ENCODE results near the gene SCN2B.
A peak's percentile ranks its signal among the peaks of the same experiment; 100 is the strongest.

SCN2B gene

GRCh38 chr11:118171269-118172062, 5.0 kb downstream of the SCN2B start:
- Histone ChIP-seq H3K36me3 (ENCODE audit: control insufficient read depth in 2 of 2, insufficient read depth in 1 of 2, low read length in 2 of 2) (no peaks in the 10 kb centered on the region), H3K9me3 (ENCODE audit: control insufficient read depth, insufficient read depth, low read depth, low read length) (no peaks in the 10 kb centered on the region), H3K4me3 (ENCODE audit: low read depth, low read length) (no peak overlapping the region), H3K4me1 (ENCODE audit: control insufficient read depth, insufficient read depth, low read length) (no peaks in the 10 kb centered on the region), H3K27ac (ENCODE audit: extremely low read depth, low read depth, low read length) (no peak overlapping the region)
- POLR2A ChIA-PET: interaction anchor here (0.6 to 1.3 kb wide), 3 partner anchors 19 to 28 kb away, joined by 3 to 7 read pairs (median 4); partner anchors contain the start of gene SCN4B
- CTCF ChIA-PET: interaction anchor here (0.6 to 7.5 kb wide), 48 partner anchors 10 to 622 kb away, joined by 3 to 128 read pairs (median 4); partner anchors contain the start of genes CD3D and SCN4B
- TF ChIP-seq ZNF169 (tag by site-specific recombination; IDR thresholded peaks at IDR 0.05): no peak
- TF ChIP-seq SP2 (tag by site-specific recombination; IDR thresholded peaks at IDR 0.05): no peak
- TF ChIP-seq, protein P1, sequence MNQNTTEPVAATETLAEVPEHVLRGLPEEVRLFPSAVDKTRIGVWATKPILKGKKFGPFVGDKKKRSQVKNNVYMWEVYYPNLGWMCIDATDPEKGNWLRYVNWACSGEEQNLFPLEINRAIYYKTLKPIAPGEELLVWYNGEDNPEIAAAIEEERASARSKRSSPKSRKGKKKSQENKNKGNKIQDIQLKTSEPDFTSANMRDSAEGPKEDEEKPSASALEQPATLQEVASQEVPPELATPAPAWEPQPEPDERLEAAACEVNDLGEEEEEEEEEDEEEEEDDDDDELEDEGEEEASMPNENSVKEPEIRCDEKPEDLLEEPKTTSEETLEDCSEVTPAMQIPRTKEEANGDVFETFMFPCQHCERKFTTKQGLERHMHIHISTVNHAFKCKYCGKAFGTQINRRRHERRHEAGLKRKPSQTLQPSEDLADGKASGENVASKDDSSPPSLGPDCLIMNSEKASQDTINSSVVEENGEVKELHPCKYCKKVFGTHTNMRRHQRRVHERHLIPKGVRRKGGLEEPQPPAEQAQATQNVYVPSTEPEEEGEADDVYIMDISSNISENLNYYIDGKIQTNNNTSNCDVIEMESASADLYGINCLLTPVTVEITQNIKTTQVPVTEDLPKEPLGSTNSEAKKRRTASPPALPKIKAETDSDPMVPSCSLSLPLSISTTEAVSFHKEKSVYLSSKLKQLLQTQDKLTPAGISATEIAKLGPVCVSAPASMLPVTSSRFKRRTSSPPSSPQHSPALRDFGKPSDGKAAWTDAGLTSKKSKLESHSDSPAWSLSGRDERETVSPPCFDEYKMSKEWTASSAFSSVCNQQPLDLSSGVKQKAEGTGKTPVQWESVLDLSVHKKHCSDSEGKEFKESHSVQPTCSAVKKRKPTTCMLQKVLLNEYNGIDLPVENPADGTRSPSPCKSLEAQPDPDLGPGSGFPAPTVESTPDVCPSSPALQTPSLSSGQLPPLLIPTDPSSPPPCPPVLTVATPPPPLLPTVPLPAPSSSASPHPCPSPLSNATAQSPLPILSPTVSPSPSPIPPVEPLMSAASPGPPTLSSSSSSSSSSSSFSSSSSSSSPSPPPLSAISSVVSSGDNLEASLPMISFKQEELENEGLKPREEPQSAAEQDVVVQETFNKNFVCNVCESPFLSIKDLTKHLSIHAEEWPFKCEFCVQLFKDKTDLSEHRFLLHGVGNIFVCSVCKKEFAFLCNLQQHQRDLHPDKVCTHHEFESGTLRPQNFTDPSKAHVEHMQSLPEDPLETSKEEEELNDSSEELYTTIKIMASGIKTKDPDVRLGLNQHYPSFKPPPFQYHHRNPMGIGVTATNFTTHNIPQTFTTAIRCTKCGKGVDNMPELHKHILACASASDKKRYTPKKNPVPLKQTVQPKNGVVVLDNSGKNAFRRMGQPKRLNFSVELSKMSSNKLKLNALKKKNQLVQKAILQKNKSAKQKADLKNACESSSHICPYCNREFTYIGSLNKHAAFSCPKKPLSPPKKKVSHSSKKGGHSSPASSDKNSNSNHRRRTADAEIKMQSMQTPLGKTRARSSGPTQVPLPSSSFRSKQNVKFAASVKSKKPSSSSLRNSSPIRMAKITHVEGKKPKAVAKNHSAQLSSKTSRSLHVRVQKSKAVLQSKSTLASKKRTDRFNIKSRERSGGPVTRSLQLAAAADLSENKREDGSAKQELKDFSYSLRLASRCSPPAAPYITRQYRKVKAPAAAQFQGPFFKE (tag by site-specific recombination; IDR thresholded peaks at IDR 0.05; ENCODE audit: borderline replicate concordance): no peak
- peak; percentile 82 for TF ChIP-seq ZNF335 (tag by site-specific recombination; conservative IDR thresholded peaks at IDR 0.05)
- peak; percentile 19 for TF ChIP-seq ZBTB26 (tag by site-specific recombination; optimal IDR thresholded peaks at IDR 0.05)
- TF ChIP-seq, protein P2, sequence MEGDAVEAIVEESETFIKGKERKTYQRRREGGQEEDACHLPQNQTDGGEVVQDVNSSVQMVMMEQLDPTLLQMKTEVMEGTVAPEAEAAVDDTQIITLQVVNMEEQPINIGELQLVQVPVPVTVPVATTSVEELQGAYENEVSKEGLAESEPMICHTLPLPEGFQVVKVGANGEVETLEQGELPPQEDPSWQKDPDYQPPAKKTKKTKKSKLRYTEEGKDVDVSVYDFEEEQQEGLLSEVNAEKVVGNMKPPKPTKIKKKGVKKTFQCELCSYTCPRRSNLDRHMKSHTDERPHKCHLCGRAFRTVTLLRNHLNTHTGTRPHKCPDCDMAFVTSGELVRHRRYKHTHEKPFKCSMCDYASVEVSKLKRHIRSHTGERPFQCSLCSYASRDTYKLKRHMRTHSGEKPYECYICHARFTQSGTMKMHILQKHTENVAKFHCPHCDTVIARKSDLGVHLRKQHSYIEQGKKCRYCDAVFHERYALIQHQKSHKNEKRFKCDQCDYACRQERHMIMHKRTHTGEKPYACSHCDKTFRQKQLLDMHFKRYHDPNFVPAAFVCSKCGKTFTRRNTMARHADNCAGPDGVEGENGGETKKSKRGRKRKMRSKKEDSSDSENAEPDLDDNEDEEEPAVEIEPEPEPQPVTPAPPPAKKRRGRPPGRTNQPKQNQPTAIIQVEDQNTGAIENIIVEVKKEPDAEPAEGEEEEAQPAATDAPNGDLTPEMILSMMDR (tag by site-specific recombination; IDR thresholded peaks at IDR 0.05): peak; percentile 80
- TF ChIP-seq EGR2 (tag by site-specific recombination; IDR thresholded peaks at IDR 0.05; ENCODE audit: low read depth): 0 out of 2 replicates have a peak, but pooled peaks have one; percentile 13
- peak; percentile 74 for TF ChIP-seq PATZ1 (tag by site-specific recombination; IDR thresholded peaks at IDR 0.05)
- peak; percentile 74 for TF ChIP-seq ZNF654 (tag by site-specific recombination; IDR thresholded peaks at IDR 0.05; ENCODE audit: low read depth)
- TF ChIP-seq ZBTB8A (tag by site-specific recombination; IDR thresholded peaks at IDR 0.05): 0 out of 2 replicates have a peak, but pooled peaks have one; percentile 12
- TF ChIP-seq ZNF692 (tag by site-specific recombination; IDR thresholded peaks at IDR 0.05): peak; percentile 48
- no peak for TF ChIP-seq KLF8 (tag by site-specific recombination; IDR thresholded peaks at IDR 0.05)
- TF ChIP-seq, protein P3, sequence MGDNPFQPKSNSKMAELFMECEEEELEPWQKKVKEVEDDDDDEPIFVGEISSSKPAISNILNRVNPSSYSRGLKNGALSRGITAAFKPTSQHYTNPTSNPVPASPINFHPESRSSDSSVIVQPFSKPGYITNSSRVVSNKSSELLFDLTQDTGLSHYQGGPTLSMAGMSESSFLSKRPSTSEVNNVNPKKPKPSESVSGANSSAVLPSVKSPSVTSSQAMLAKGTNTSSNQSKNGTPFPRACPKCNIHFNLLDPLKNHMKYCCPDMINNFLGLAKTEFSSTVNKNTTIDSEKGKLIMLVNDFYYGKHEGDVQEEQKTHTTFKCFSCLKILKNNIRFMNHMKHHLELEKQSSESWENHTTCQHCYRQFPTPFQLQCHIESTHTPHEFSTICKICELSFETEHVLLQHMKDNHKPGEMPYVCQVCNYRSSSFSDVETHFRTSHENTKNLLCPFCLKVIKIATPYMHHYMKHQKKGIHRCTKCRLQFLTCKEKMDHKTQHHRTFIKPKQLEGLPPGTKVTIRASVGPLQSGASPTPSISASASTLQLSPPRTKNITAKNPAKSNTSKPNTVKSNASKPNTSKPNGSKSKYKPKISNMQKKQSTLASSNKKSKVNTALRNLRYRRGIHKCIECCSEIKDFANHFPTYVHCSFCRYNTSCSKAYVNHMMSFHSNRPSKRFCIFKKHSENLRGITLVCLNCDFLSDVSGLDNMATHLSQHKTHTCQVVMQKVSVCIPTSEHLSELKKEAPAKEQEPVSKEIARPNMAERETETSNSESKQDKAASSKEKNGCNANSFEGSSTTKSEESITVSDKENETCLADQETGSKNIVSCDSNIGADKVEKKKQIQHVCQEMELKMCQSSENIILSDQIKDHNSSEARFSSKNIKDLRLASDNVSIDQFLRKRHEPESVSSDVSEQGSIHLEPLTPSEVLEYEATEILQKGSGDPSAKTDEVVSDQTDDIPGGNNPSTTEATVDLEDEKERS (tag by site-specific recombination; IDR thresholded peaks at IDR 0.05): no peak
- no peak for TF ChIP-seq ZNF629 (tag by site-specific recombination; IDR thresholded peaks at IDR 0.05)
- TF ChIP-seq ZBTB17 (tag by site-specific recombination; IDR thresholded peaks at IDR 0.05): peak; percentile 51; the same call in 1 of the 2 replicates
- no peak for TF ChIP-seq ZSCAN23 (tag by site-specific recombination; IDR thresholded peaks at IDR 0.05)
- peak; percentile 51; the same call in 1 of the 2 replicates for TF ChIP-seq GLIS1 (tag by site-specific recombination; IDR thresholded peaks at IDR 0.05)
- no peak; the same call in 1 of the 2 replicates for TF ChIP-seq ZNF660 (tag by site-specific recombination; IDR thresholded peaks at IDR 0.05)
- TF ChIP-seq ZSCAN30 (tag by site-specific recombination; IDR thresholded peaks at IDR 0.05): 0 out of 2 replicates have a peak, but pooled peaks have one; percentile 23
- 0 out of 2 replicates have a peak, but pooled peaks have one; percentile 18 for TF ChIP-seq GLIS2 (tag by site-specific recombination; IDR thresholded peaks at IDR 0.05)

All from HEK293 (cell line).